ENCODE results near the gene COL25A1.

Gene COL25A1

GRCh38 chr4:108963910-108964309, 338.5 kb downstream of the COL25A1 start:
- no peak for TF ChIP-seq CTCF (IDR thresholded peaks at IDR 0.05; ENCODE audit: borderline replicate concordance, control extremely low read depth, extremely low read depth, insufficient read depth, missing control alignments)
- in situ Hi-C loops (cut with MboI; ENCODE audit: low sequenced_read_pairs, unreplicated experiment), result no loop called here
- no peak for DNase-seq (ENCODE audit: low spot score)

GRCh38 chr4:108959491-108959890, 343.0 kb downstream of the COL25A1 start:
- TF ChIP-seq CTCF (IDR thresholded peaks at IDR 0.05; ENCODE audit: borderline replicate concordance, control extremely low read depth, extremely low read depth, insufficient read depth, missing control alignments), result no peak
- in situ Hi-C loops (cut with MboI; ENCODE audit: low sequenced_read_pairs, unreplicated experiment), result no loop called here
- DNase-seq (ENCODE audit: low spot score), result no peak

- in situ Hi-C loops (cut with MboI; ENCODE audit: low sequenced_read_pairs, unreplicated experiment), result no loop called here
- no peak for DNase-seq (ENCODE audit: low spot score)
- no peak for TF ChIP-seq CTCF (IDR thresholded peaks at IDR 0.05; ENCODE audit: borderline replicate concordance, control extremely low read depth, extremely low read depth, insufficient read depth, missing control alignments)
These were observed 347.6 kb downstream of the COL25A1 start for GRCh38 chr4:108954880-108955279.

GRCh38 chr4:108953941-108954340, 348.5 kb downstream of the COL25A1 start:
- in situ Hi-C loops (cut with MboI; ENCODE audit: low sequenced_read_pairs, unreplicated experiment), result no loop called here
- no peak for DNase-seq (ENCODE audit: low spot score)
- no peak for TF ChIP-seq CTCF (IDR thresholded peaks at IDR 0.05; ENCODE audit: borderline replicate concordance, control extremely low read depth, extremely low read depth, insufficient read depth, missing control alignments)

GRCh38 chr4:108950158-108950915, 352.1 kb downstream of the COL25A1 start:
- in situ Hi-C loops (cut with MboI; ENCODE audit: low sequenced_read_pairs, unreplicated experiment), result no loop called here
- no peak for DNase-seq (ENCODE audit: low spot score)
- TF ChIP-seq CTCF (IDR thresholded peaks at IDR 0.05; ENCODE audit: borderline replicate concordance, control extremely low read depth, extremely low read depth, insufficient read depth, missing control alignments), result no peak

GRCh38 chr4:108947526-108947925, 354.9 kb downstream of the COL25A1 start:
- in situ Hi-C loops (cut with MboI; ENCODE audit: low sequenced_read_pairs, unreplicated experiment), result no loop called here
- no peak for TF ChIP-seq CTCF (IDR thresholded peaks at IDR 0.05; ENCODE audit: borderline replicate concordance, control extremely low read depth, extremely low read depth, insufficient read depth, missing control alignments)
- DNase-seq (ENCODE audit: low spot score), result no peak

Data from GM13976 (cell line).